Endodermal cell (in vitro differentiated cells): Measurements from ENCODE around the gene KLF12. TPM values are rescaled to one million over a fixed set of nuclear protein-coding genes. Genes with fewer than 3 reads are reported as not detected.

Experiments
- DNase-seq: peaks from one replicate; pipeline ENCODE4 v3.0.0-alpha.2; 2017
- H3K27ac ChIP-seq: 2 replicates; pipeline ENCODE4 v1.5.1; 2013; ENCODE audit warnings: mild to moderate bottlenecking, low read depth, low read length, moderate library complexity
- H3K27me3 ChIP-seq: 2 replicates; pipeline ENCODE4 v1.6.1; 2013; ENCODE audit warnings: mild to moderate bottlenecking, low read length, moderate library complexity; ENCODE audit not compliant: insufficient read depth, control insufficient read depth, poor library complexity, severe bottlenecking
- H3K36me3 ChIP-seq: 2 replicates; pipeline ENCODE4 v1.7.0; 2013; ENCODE audit warnings: mild to moderate bottlenecking, low read length, moderate library complexity; ENCODE audit not compliant: control insufficient read depth, insufficient read depth
- H3K4me1 ChIP-seq: one replicate; pipeline ENCODE4 v1.7.0; 2013; ENCODE audit warnings: low read length; ENCODE audit not compliant: control insufficient read depth, insufficient read depth
- H3K4me3 ChIP-seq: 2 replicates; pipeline ENCODE4 v1.5.1; 2013; ENCODE audit warnings: mild to moderate bottlenecking, low read length, moderate library complexity
- H3K9ac ChIP-seq: 2 replicates; pipeline ENCODE4 v1.6.1; 2013; ENCODE audit warnings: mild to moderate bottlenecking, low read length, moderate library complexity; ENCODE audit not compliant: poor library complexity, severe bottlenecking; ENCODE audit errors: extremely low read depth
- H3K9me3 ChIP-seq: 2 replicates; pipeline ENCODE4 v1.6.1; 2013; ENCODE audit warnings: mild to moderate bottlenecking, low read length, moderate library complexity; ENCODE audit not compliant: control insufficient read depth
- H3K27ac Mint-ChIP-seq: 2 replicates; pipeline ENCODE4 v1.8.0; 2020; ENCODE audit warnings: mixed read lengths
- H3K27me3 Mint-ChIP-seq: 2 replicates; pipeline ENCODE4 v1.8.0; 2021; ENCODE audit warnings: mild to moderate bottlenecking, mixed read lengths; ENCODE audit not compliant: insufficient read depth
- H3K36me3 Mint-ChIP-seq: 2 replicates; pipeline ENCODE4 v1.8.0; 2020; ENCODE audit warnings: low read depth, mixed read lengths
- H3K4me1 Mint-ChIP-seq: 2 replicates; pipeline ENCODE4 v1.8.0; 2020; ENCODE audit warnings: mixed read lengths
- H3K4me3 Mint-ChIP-seq: 2 replicates; pipeline ENCODE4 v1.8.0; 2020; ENCODE audit warnings: mild to moderate bottlenecking, moderate library complexity, mixed read lengths
- H3K9me3 Mint-ChIP-seq: 2 replicates; pipeline ENCODE4 v1.8.0; 2020; ENCODE audit warnings: mild to moderate bottlenecking, mixed read lengths
- CTCF ChIP-seq: fragments of 200-600 bp; sonication (generic); conservative IDR thresholded peaks from 2 replicates; pipeline ENCODE4 v1.5.0; 2021; ENCODE audit warnings: antibody characterized with exemption, mild to moderate bottlenecking
- WGBS, 2 experiments: methylation state at CpG; one replicate each; pipeline versions ENCODE4 v1.1.5 to v1.1.7; 2013; ENCODE audit warnings: missing lambda C conversion rate in 2 of 2, mixed read lengths in 1 of 2; ENCODE audit not compliant: insufficient coverage in 1 of 2, insufficient read length in 1 of 2; 5-methylcytosine and 5-hydroxymethylcytosine counted together
- total RNA-seq, 2 donors: library from RNA; stranded (reverse); fragmentation: NEBNext Ultra II Directional in 1 of 2; extraction: Animal tissue kit (Norgen Biotek cat#: 25700) in 1 of 2; gene quantifications; 2 replicates in 1 of 2; 3 replicates in 1 of 2; pipeline ENCODE4 v1.2.1, GENCODE V29; 2021

The KLF12 gene
- total RNA-seq, 2 donors from 2014 or later, result 14.8 to 17.2 TPM

- H3K9me3 ChIP-seq, result no peaks in the 10 kb centered on the region
- no peak overlapping the region for H3K27ac Mint-ChIP-seq
- TF ChIP-seq CTCF, result no peak
- H3K9ac ChIP-seq, result no peak overlapping the region
- peaks cover 14% of the 10 kb centered on the region for H3K9me3 Mint-ChIP-seq
- DNase-seq, result no peak
- no peaks in the 10 kb centered on the region for H3K4me1 Mint-ChIP-seq
- H3K27me3 ChIP-seq, result no peaks in the 10 kb centered on the region
- peaks cover 12% of the 10 kb centered on the region for H3K36me3 Mint-ChIP-seq
- no peak overlapping the region for H3K4me3 ChIP-seq
- H3K4me3 Mint-ChIP-seq, result no peak overlapping the region
- no peaks in the 10 kb centered on the region for H3K27me3 Mint-ChIP-seq
- H3K4me1 ChIP-seq, result no peaks in the 10 kb centered on the region
- H3K27ac ChIP-seq, result no peak overlapping the region
- no peaks in the 10 kb centered on the region for H3K36me3 ChIP-seq
- 79 to 100% methylated on average over 1 of the region's 1 CpG for WGBS, 2 experiments
These were observed 31.5 kb downstream of the KLF12 start for GRCh38 chr13:74102691-74103090.

GRCh38 chr13:74101436-74101835 lies 32.8 kb downstream of the KLF12 start:
- H3K27ac ChIP-seq, result no peak overlapping the region
- no peak overlapping the region for H3K27ac Mint-ChIP-seq
- peaks cover 12% of the 10 kb centered on the region for H3K36me3 Mint-ChIP-seq
- peaks cover 14% of the 10 kb centered on the region for H3K9me3 Mint-ChIP-seq
- no peaks in the 10 kb centered on the region for H3K27me3 Mint-ChIP-seq
- H3K9me3 ChIP-seq, result no peaks in the 10 kb centered on the region
- no peaks in the 10 kb centered on the region for H3K27me3 ChIP-seq
- H3K4me1 ChIP-seq, result no peaks in the 10 kb centered on the region
- no peak overlapping the region for H3K4me3 Mint-ChIP-seq
- H3K36me3 ChIP-seq, result no peaks in the 10 kb centered on the region
- DNase-seq, result no peak
- 100% methylated on average over 1 of the region's 1 CpG for WGBS, 2 experiments
- H3K4me3 ChIP-seq, result no peak overlapping the region
- H3K4me1 Mint-ChIP-seq, result no peaks in the 10 kb centered on the region
- TF ChIP-seq CTCF, result no peak
- no peak overlapping the region for H3K9ac ChIP-seq

GRCh38 chr13:74098077-74098476 lies 36.1 kb downstream of the KLF12 start:
- WGBS, 2 experiments, result 80% methylated on average over 1 of the region's 1 CpG
- DNase-seq, result no peak
- Mint-ChIP-seq H3K9me3 (peaks cover 14% of the 10 kb centered on the region), H3K27ac (no peak overlapping the region), H3K36me3 (peaks cover 12% of the 10 kb centered on the region), H3K4me1 (no peaks in the 10 kb centered on the region), H3K27me3 (no peaks in the 10 kb centered on the region), H3K4me3 (no peak overlapping the region)
- Histone ChIP-seq H3K4me3 (no peak overlapping the region), H3K36me3 (no peaks in the 10 kb centered on the region), H3K27me3 (no peaks in the 10 kb centered on the region), H3K9ac (no peak overlapping the region), H3K27ac (no peak overlapping the region), H3K9me3 (no peaks in the 10 kb centered on the region), H3K4me1 (no peaks in the 10 kb centered on the region)
- TF ChIP-seq CTCF, result no peak
